Hepatocyte (in vitro differentiated cells): ENCODE data around the gene ERCC3. TPM values are rescaled to one million over a fixed set of nuclear protein-coding genes. Genes with fewer than 3 reads are reported as not detected.

Experiments
- DNase-seq: peaks from one replicate; pipeline ENCODE4 v3.0.0-alpha.2; 2016; ENCODE audit warnings: low spot score
- H2AFZ ChIP-seq: fragments of 200-600 bp; sonication (generic); 2 replicates; pipeline ENCODE4 v1.6.0; 2016; ENCODE audit warnings: antibody characterized with exemption, mild to moderate bottlenecking
- H3K27ac ChIP-seq: fragments of 200-600 bp; sonication (generic); 2 replicates; pipeline ENCODE4 v1.5.1; 2016; ENCODE audit warnings: mild to moderate bottlenecking
- H3K27me3 ChIP-seq: fragments of 200-600 bp; sonication (generic); 2 replicates; pipeline ENCODE4 v1.6.1; 2016
- H3K36me3 ChIP-seq: fragments of 200-600 bp; sonication (generic); replicated peaks from 2 replicates; pipeline ENCODE4 v1.5.1; 2016; ENCODE audit warnings: low read depth; ENCODE audit not compliant: insufficient read depth
- H3K4me1 ChIP-seq: fragments of 200-600 bp; sonication (generic); 2 replicates; pipeline ENCODE4 v1.5.1; 2016; ENCODE audit warnings: mild to moderate bottlenecking, moderate library complexity; ENCODE audit not compliant: insufficient read depth
- H3K4me2 ChIP-seq: fragments of 200-600 bp; sonication (generic); 2 replicates; pipeline ENCODE4 v1.6.0; 2016
- H3K4me3 ChIP-seq: fragments of 200-600 bp; sonication (generic); 2 replicates; pipeline ENCODE4 v1.5.1; 2016; ENCODE audit warnings: mild to moderate bottlenecking
- H3K79me2 ChIP-seq: fragments of 200-600 bp; sonication (generic); 2 replicates; pipeline ENCODE4 v1.6.0; 2017; ENCODE audit warnings: mild to moderate bottlenecking
- H3K9me2 ChIP-seq: fragments of 200-600 bp; sonication (generic); replicated peaks from 2 replicates; pipeline ENCODE4 v1.6.0; 2017; ENCODE audit warnings: mild to moderate bottlenecking; ENCODE audit not compliant: insufficient read depth
- H3K9me3 ChIP-seq: fragments of 200-600 bp; sonication (generic); 2 replicates; pipeline ENCODE4 v1.5.1; 2016; ENCODE audit warnings: low read depth, mild to moderate bottlenecking
- H4K20me1 ChIP-seq: fragments of 200-600 bp; sonication (generic); 2 replicates; pipeline ENCODE4 v1.6.0; 2016; ENCODE audit warnings: mild to moderate bottlenecking; ENCODE audit not compliant: insufficient read depth, poor library complexity, severe bottlenecking
- CTCF ChIP-seq: fragments of 200-600 bp; sonication (generic); IDR thresholded peaks from 2 replicates; pipeline ENCODE4 v1.5.1; 2016; ENCODE audit warnings: antibody characterized with exemption, mild to moderate bottlenecking; ENCODE audit not compliant: poor library complexity
- EZH2 ChIP-seq: fragments of 200-600 bp; sonication (generic); IDR thresholded peaks from 2 replicates; pipeline ENCODE4 v1.6.1; 2016; ENCODE audit warnings: antibody characterized with exemption, mild to moderate bottlenecking, borderline replicate concordance
- EZH2phosphoT487 ChIP-seq: fragments of 200-600 bp; sonication (generic); IDR thresholded peaks from one replicate; pipeline ENCODE4 v1.6.1; 2018; ENCODE audit warnings: antibody characterized with exemption, mild to moderate bottlenecking, low read depth, moderate library complexity; ENCODE audit not compliant: unreplicated experiment, severe bottlenecking
- WGBS: methylation state at CpG from one replicate; pipeline ENCODE4 v1.1.6; 2016; ENCODE audit warnings: low lambda C conversion rate; ENCODE audit errors: missing lambda C conversion rate; 5-methylcytosine and 5-hydroxymethylcytosine counted together
- polyA plus RNA-seq: library from polyadenylated mRNA; unstranded; fragments of >200 nt; fragmentation: Nextera tagmentation; extraction: Ambion mirVana; gene quantifications from 2 replicates; pipeline ENCODE4 v1.2.1, GENCODE V29; 2016
- total RNA-seq: library from RNA; depleted of rRNA; stranded (reverse); fragments of >200 nt; gene quantifications from 2 replicates; pipeline ENCODE4 v1.2.3, GENCODE V29; 2014

ERCC3 gene
- total and polyA plus RNA-seq, 2 experiments from 2014 or later, result 40.7 to 43.5 TPM

- H3K27me3 ChIP-seq, result no peaks in the 10 kb centered on the region
- H3K9me2 ChIP-seq, result no peaks in the 10 kb centered on the region
- 95% methylated on average over 5 of the region's 5 CpGs for WGBS
- no peak overlapping the region for H3K4me3 ChIP-seq
- H3K27ac ChIP-seq, result no peak overlapping the region
- H3K4me2 ChIP-seq, result no peak overlapping the region
- H3K9me3 ChIP-seq, result no peaks in the 10 kb centered on the region
- DNase-seq, result no peak
- TF ChIP-seq CTCF, result no peak
- TF ChIP-seq EZH2, result no peak
- no peak for TF ChIP-seq EZH2phosphoT487
- H4K20me1 ChIP-seq, result no peaks in the 10 kb centered on the region
- no peak overlapping the region for H2AFZ ChIP-seq
- no peaks in the 10 kb centered on the region for H3K79me2 ChIP-seq
- H3K36me3 ChIP-seq, result peaks cover 5% of the 10 kb centered on the region
- H3K4me1 ChIP-seq, result no peaks in the 10 kb centered on the region
Observed at GRCh38 chr2:127270663-127271062, 23.3 kb downstream of the ERCC3 start.

- no peaks in the 10 kb centered on the region for H3K4me1 ChIP-seq
- no peaks in the 10 kb centered on the region for H3K79me2 ChIP-seq
- no peaks in the 10 kb centered on the region for H3K9me2 ChIP-seq
- H3K36me3 ChIP-seq, result no peaks in the 10 kb centered on the region
- H3K27ac ChIP-seq, result no peak overlapping the region
- no peaks in the 10 kb centered on the region for H3K9me3 ChIP-seq
- H3K27me3 ChIP-seq, result no peaks in the 10 kb centered on the region
- TF ChIP-seq CTCF, result no peak
- no peak for TF ChIP-seq EZH2
- no peak for TF ChIP-seq EZH2phosphoT487
- H4K20me1 ChIP-seq, result no peaks in the 10 kb centered on the region
- H3K4me2 ChIP-seq, result no peak overlapping the region
- no peak for DNase-seq
- H3K4me3 ChIP-seq, result no peak overlapping the region
- H2AFZ ChIP-seq, result no peak overlapping the region
- 94% methylated on average over 8 of the region's 8 CpGs for WGBS
Observed at GRCh38 chr2:127261804-127262406, 32.0 kb downstream of the ERCC3 start.

DNA sequence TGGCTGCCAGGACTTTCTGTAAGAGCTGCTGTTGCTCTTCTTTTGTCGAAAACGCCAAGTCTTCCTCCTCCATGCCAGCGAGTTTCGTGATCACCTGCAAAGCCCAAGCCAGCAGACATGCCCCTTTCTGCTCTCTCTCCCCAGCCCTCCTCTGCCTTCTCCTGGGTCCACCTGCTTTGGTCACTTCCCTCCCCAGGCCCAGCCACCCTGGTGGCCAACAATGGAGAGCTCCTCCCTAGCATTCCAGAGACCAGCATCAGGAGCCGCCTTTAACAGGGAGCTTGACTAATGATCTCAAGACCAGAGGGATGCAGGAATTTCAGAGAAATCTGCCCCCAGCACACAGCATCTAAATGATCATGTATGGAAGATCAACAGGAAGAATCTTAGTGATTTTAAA is 34.6 kb downstream of the ERCC3 start:
- H3K4me2 ChIP-seq, result no peak overlapping the region
- no peak for DNase-seq
- H3K4me1 ChIP-seq, result no peaks in the 10 kb centered on the region
- no peaks in the 10 kb centered on the region for H4K20me1 ChIP-seq
- H3K4me3 ChIP-seq, result no peak overlapping the region
- no peaks in the 10 kb centered on the region for H3K36me3 ChIP-seq
- 96% methylated on average over 5 of the region's 5 CpGs for WGBS
- H3K27me3 ChIP-seq, result no peaks in the 10 kb centered on the region
- TF ChIP-seq CTCF, result no peak
- TF ChIP-seq EZH2, result no peak
- no peak for TF ChIP-seq EZH2phosphoT487
- no peak overlapping the region for H2AFZ ChIP-seq
- no peak overlapping the region for H3K27ac ChIP-seq
- no peaks in the 10 kb centered on the region for H3K9me2 ChIP-seq
- no peaks in the 10 kb centered on the region for H3K9me3 ChIP-seq
- no peaks in the 10 kb centered on the region for H3K79me2 ChIP-seq
